H1 (cell line): ENCODE data around the gene SLC6A6.

Experiments used
- ATF3 ChIP-seq: IDR thresholded peaks from 2 replicates; pipeline ENCODE4 v1.6.1; 2011; ENCODE audit warnings: low read depth, mild to moderate bottlenecking, low read length; ENCODE audit not compliant: insufficient read depth
- TF ChIP-seq, protein P1 (sequence below), 3 experiments: IDR thresholded peaks; 1 replicate in 2 of 3; 2 replicates in 1 of 3; pipeline versions ENCODE4 v1.5.1 to v1.6.1; 2011; ENCODE audit warnings: low read length in 3 of 3, mild to moderate bottlenecking in 3 of 3, inconsistent platforms in 2 of 3, low read depth in 1 of 3, moderate library complexity in 1 of 3; ENCODE audit not compliant: insufficient read depth in 1 of 3; ENCODE audit errors: control extremely low read depth in 1 of 3

DNA sequence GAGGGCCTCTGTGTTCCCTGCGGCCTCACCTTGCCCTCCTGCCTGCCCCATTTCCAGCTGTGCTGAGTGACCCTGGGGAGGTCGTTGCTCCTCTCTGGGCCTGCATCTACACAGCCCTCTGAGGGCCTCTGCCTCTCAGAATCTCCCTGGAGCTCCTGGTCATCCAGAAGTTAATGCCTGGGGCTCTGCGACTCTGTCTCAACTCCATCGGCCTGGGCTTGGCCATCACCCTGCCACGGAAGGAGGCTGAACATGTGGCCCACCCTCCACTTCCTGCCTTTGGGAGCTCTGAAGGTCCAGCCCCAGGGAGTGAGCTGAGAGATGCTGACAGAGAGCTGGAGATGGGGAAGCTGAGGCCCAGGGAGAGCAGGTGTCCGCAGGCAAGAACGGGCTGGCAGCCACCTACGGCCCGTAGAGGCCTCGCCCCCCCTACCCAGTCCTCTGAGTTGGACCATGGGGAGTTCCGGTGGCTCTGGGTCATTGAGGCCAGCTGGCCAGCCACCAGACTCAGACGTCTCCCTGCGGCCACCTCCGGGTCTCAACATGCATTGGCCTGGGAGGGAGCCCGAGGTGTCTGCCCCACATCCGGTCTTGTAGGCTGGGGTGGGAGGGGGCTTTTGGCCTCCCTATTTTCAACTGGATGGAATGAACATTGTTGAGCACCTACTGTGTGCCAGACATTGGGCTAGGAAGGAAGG lies 103.5 kb downstream of the SLC6A6 start:
- TF ChIP-seq ATF3 = no peak
- TF ChIP-seq, protein P1, sequence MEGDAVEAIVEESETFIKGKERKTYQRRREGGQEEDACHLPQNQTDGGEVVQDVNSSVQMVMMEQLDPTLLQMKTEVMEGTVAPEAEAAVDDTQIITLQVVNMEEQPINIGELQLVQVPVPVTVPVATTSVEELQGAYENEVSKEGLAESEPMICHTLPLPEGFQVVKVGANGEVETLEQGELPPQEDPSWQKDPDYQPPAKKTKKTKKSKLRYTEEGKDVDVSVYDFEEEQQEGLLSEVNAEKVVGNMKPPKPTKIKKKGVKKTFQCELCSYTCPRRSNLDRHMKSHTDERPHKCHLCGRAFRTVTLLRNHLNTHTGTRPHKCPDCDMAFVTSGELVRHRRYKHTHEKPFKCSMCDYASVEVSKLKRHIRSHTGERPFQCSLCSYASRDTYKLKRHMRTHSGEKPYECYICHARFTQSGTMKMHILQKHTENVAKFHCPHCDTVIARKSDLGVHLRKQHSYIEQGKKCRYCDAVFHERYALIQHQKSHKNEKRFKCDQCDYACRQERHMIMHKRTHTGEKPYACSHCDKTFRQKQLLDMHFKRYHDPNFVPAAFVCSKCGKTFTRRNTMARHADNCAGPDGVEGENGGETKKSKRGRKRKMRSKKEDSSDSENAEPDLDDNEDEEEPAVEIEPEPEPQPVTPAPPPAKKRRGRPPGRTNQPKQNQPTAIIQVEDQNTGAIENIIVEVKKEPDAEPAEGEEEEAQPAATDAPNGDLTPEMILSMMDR (IDR thresholded peaks at IDR 0.05; ENCODE audit: control extremely low read depth in 1 of 3, insufficient read depth in 1 of 3, low read depth in 1 of 3, low read length in 3 of 3) = no peak
